AG04450 (cell line): ENCODE data around the gene CUL9. TPM values are rescaled to one million over a fixed set of nuclear protein-coding genes. Genes with fewer than 3 reads are reported as not detected.

ENCODE experiments used
- CTCF ChIA-PET: fragments of 300-600, 350-600 bp; formaldehyde crosslinking; extraction: SDS; loops from one replicate; lab custom pipeline; 2022; ENCODE audit warnings: antibody characterized with exemption, inconsistent platforms; lab: Charles Lee
- POLR2A ChIA-PET: fragments of 350-600 bp; formaldehyde crosslinking; extraction: SDS; loops from one replicate; lab custom pipeline; 2021; ENCODE audit warnings: antibody characterized with exemption, inconsistent platforms; lab: Yijun Ruan, JAX
- DNase-seq: peaks from one replicate; pipeline ENCODE4 v3.0.0-alpha.2; 2011; ENCODE audit warnings: low read depth, low spot score
- H3K27ac ChIP-seq: one replicate; pipeline ENCODE4 v1.5.1; 2012; ENCODE audit warnings: low read depth, low read length, control low read depth
- H3K27me3 ChIP-seq: one replicate; pipeline ENCODE4 v1.6.0; 2012; ENCODE audit warnings: low read length; ENCODE audit not compliant: control insufficient read depth, insufficient read depth
- H3K4me3 ChIP-seq: 2 replicates; pipeline ENCODE4 v1.5.1; 2011; ENCODE audit warnings: mild to moderate bottlenecking, low read depth, low read length, control low read depth
- H3K9me3 ChIP-seq: 2 replicates; pipeline ENCODE4 v1.5.1; 2012; ENCODE audit warnings: low read length; ENCODE audit not compliant: control insufficient read depth, insufficient read depth
- polyA plus RNA-seq: library from polyadenylated mRNA; depleted of rRNA; stranded (reverse); fragments of >200 nt; gene quantifications from 2 replicates; pipeline ENCODE4 v1.2.3, GENCODE V29; 2011
- TF ChIP-seq, protein P1 (sequence below): IDR thresholded peaks from 2 replicates; pipeline ENCODE4 v1.5.1; 2011; ENCODE audit warnings: low read depth, low read length, control low read depth, inconsistent platforms

The CUL9 gene
- polyA plus RNA-seq, 1 experiment = 11.8 TPM

DNA sequence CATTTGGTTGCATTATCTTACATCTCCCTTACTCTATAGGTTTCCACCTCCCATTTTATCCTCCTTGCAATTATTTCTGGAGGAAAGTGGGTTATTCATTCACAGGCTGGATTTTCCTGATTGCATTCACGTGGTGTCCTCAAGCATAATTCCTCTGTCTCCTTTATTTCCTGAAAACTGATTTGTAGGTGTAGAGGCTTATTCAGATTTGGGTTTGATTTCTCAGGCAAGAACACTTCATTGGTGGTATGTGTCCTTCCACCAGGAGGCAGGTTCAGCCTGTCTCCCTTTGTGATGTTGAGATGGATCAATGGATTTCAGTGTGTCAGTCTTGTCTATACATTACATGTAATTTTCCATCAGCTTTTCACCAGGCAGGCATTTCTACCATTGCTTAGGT lies 30.0 kb downstream of the CUL9 start:
- TF ChIP-seq, protein P1, sequence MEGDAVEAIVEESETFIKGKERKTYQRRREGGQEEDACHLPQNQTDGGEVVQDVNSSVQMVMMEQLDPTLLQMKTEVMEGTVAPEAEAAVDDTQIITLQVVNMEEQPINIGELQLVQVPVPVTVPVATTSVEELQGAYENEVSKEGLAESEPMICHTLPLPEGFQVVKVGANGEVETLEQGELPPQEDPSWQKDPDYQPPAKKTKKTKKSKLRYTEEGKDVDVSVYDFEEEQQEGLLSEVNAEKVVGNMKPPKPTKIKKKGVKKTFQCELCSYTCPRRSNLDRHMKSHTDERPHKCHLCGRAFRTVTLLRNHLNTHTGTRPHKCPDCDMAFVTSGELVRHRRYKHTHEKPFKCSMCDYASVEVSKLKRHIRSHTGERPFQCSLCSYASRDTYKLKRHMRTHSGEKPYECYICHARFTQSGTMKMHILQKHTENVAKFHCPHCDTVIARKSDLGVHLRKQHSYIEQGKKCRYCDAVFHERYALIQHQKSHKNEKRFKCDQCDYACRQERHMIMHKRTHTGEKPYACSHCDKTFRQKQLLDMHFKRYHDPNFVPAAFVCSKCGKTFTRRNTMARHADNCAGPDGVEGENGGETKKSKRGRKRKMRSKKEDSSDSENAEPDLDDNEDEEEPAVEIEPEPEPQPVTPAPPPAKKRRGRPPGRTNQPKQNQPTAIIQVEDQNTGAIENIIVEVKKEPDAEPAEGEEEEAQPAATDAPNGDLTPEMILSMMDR = peak; percentile 19; the same call in 1 of the 2 replicates
- CTCF ChIA-PET = no interaction called here

DNA sequence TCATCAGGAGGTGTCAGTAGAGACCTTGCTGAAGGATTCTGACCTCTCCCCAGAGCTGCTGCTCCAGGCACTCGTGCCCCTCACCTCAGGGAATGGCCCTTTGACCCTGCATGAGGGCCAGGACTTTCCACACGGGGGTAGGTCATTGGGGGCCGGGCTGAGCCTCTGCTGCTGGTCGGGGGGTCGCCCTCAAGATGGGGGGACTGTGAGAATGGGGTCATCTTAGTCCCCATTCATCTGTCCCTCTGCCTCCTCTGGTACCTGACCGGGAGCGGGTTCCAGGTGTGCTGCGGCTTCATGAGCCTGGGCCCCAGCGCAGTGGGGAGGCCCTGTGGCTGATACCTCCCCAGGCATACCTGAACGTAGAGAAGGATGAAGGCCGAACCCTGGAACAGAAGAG lies 31.4 kb downstream of the CUL9 start:
- ChIA-PET CTCF (interaction anchor here (1.1 kb wide), 1 partner anchor 16 kb away, joined by 4 read pairs; the partner anchor contains the start of gene DNPH1), POLR2A (no interaction called here)
- Histone ChIP-seq H3K9me3 (no peaks in the 10 kb centered on the region; the same call in 1 of the 2 replicates), H3K27ac (no peak overlapping the region), H3K4me3 (no peak overlapping the region), H3K27me3 (no peaks in the 10 kb centered on the region)
- DNase-seq = no peak
- TF ChIP-seq, protein P1 = no peak

More for the DNA sequence above, 30.0 kb downstream of the CUL9 start:
- H3K9me3 ChIP-seq = no peaks in the 10 kb centered on the region; the same call in 1 of the 2 replicates
- POLR2A ChIA-PET = no interaction called here
- H3K27me3 ChIP-seq = no peaks in the 10 kb centered on the region
- no peak overlapping the region for H3K4me3 ChIP-seq
- no peak overlapping the region for H3K27ac ChIP-seq
- no peak for DNase-seq

DNA sequence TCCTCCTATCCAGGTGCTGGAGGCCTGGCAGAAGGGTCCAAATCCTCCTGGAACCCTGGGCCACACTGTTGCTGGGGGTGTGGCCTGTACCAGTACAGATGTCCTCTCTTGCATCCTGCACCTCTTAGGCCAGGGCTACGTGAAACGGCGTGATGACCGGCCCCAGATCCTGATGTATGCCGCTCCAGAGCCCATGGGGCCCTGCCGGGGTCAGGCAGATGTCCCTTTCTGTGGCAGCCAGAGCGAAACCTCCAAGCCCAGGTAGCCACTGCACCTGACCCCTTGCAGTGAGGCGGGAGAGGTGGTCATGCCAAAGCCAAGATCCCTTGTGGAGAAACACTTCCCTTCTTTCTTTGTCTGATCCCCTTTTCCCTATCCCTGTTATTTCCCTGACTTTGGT lies 33.1 kb downstream of the CUL9 start:
- no peak for DNase-seq
- no peaks in the 10 kb centered on the region; the same call in 1 of the 2 replicates for H3K9me3 ChIP-seq
- ChIA-PET POLR2A (interaction anchor here (0.6 to 1.1 kb wide), 3 partner anchors 14 to 305 kb away, joined by 3 read pairs; partner anchors contain the start of gene DNPH1), CTCF (interaction anchor here (1.4 kb wide), 1 partner anchor 14 kb away, joined by 4 read pairs; the partner anchor contains the start of gene DNPH1)
- TF ChIP-seq, protein P1 = no peak
- no peak overlapping the region for H3K4me3 ChIP-seq
- no peak overlapping the region for H3K27ac ChIP-seq
- H3K27me3 ChIP-seq = no peaks in the 10 kb centered on the region

DNA sequence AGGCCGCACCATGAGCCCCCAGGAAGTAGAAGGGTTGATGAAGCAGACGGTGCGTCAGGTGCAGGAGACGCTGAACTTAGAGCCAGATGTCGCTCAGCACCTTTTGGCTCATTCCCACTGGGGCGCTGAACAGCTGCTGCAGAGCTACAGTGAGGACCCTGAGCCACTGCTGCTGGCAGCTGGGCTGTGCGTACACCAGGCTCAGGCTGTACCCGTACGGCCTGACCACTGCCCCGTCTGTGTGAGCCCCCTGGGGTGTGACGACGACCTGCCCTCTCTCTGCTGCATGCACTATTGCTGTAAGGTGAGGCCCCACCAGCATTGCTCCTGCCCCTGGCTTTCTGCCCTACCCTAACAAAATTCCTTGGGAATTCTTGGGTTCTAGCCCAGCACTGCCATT lies 34.2 kb downstream of the CUL9 start:
- Histone ChIP-seq H3K4me3 (no peak overlapping the region), H3K9me3 (no peaks in the 10 kb centered on the region; the same call in 1 of the 2 replicates), H3K27me3 (no peaks in the 10 kb centered on the region), H3K27ac (no peak overlapping the region)
- CTCF ChIA-PET = interaction anchor here (0.7 kb wide), 1 partner anchor 13 kb away, joined by 3 read pairs; the partner anchor contains the start of gene DNPH1
- TF ChIP-seq, protein P1 = no peak
- no peak for DNase-seq
- POLR2A ChIA-PET = no interaction called here

DNA sequence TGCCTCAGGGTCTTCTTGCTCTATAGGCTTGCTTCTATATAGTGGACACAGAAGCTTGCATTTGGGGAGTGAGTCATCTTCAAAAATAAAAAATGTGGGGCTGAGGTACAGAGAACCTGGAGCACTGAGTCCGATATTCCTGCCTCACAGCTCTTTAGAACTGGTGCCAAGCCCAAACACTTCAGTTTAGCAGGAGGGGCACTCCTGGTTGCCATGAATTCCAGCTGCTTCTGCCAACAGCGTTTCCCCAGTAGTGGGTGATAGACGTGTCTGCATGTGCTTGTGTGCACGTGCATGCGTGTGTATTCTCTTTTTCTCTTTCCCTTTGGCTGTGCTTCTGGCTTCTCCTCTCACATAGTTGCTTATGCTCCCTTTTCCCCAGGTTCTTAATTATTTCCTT lies 35.4 kb downstream of the CUL9 start:
- H3K4me3 ChIP-seq = no peak overlapping the region
- H3K27me3 ChIP-seq = no peaks in the 10 kb centered on the region
- no peak for DNase-seq
- no peaks in the 10 kb centered on the region; the same call in 1 of the 2 replicates for H3K9me3 ChIP-seq
- POLR2A ChIA-PET = no interaction called here
- H3K27ac ChIP-seq = no peak overlapping the region
- TF ChIP-seq, protein P1 = no peak
- CTCF ChIA-PET = no interaction called here
